HG03460 (cell line): ENCODE data around the gene FRS3.
"Not testable (repeated sequence)": the region's sequence is repeated elsewhere in the genome, so short reads cannot be mapped to it uniquely, and the experiment has no call there.

Source experiments
- ATAC-seq: cut with Tn5 transposase; IDR thresholded peaks from one replicate; pipeline ENCODE4 v1.9.1; 2021; ENCODE audit not compliant: unreplicated experiment

The FRS3 gene

DNA sequence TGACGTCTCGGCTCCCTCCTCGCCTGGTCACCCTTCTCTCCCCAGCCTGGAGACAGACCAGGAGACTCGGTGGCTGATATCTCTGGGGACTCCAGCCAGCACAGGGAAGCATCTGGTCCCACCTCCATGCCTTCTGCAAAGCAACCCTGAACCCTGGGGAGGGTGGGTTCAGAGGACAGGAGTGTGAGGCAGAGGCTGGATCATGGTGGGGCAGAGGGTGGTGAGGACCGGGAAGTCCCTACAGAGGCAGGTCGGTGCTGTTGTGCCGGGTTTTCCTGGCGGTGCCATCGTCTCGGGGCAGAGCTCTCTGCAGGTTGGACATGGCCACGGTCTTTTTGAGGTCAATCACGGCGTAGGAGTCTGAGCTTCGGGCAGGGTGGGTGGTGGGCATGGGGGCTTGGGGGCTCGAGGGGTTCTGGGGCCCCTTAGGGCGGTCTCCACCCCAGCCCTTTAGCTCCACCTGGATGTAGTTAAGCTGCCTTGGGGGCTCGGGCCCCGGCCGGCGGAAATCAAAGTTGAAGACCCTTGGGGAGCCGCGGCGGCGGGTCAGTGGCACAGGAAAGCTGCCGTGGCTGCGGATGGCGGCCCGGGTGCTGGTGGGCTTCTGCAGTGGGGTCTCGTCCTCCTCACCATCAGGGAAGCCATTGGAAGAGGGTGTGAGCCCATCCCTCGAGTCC lies 9.2 kb downstream of the FRS3 start:
- no peak for ATAC-seq

DNA sequence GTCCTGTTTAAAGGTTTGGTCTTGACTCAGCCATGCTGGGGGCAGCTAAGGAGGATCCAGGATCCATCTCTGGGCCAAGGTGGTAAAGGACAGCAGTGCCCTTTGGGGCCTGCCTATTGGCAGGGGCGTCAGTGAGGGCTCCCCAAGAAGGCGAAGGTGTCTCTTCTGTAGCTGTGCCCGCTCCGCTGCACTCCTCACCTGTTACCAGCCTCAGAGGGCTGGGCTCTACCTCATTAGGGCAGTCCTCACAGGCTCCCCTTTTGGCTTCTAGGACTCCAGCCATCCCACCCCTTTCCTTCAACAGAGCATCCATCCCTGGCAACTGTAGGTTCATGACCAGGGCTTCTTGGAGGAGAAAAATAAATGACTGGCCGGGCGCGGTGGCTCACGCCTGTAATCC lies 10.3 kb downstream of the FRS3 start:
- ATAC-seq, result no peak

DNA sequence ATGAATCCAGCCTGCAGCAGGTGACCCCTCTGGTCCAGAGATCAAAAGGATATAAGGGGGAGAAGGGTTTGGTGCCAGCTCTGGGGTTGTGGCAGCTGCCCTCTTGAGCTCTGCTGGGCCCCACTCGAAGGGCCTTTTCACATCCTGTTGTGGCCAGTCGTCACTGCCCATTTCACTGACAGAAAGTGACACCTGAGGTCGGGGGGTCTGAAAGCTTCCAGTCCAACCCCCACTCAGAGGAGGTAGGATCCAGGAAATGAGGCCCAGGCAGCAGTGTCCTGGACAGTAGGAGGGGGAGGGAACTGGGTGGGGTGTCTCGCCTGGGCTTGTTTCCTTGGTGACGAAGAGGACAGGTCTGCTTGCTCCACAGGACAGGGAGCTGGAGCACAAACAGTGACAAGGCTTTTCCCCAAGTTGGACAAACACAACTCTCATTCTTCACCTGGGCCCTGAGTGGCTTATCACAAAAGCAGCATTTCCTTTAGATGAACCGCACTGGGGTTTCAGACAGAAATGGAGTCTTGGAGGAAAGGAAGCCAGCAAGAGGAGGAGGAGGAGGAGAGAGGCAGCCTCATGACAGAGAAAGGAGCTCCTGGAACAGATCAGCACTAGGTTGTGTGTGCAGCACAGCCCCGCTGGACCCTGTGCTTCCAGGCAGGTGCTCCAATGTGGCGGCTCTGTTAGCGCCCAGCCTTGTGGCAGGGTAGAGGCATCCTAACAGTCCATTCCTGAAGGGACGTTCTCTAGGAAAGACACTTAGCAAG lies 11.0 kb downstream of the FRS3 start:
- no peak for ATAC-seq

- no peak for ATAC-seq
Observed at GRCh38 chr6:41767112-41767833, 12.4 kb downstream of the FRS3 start.

DNA sequence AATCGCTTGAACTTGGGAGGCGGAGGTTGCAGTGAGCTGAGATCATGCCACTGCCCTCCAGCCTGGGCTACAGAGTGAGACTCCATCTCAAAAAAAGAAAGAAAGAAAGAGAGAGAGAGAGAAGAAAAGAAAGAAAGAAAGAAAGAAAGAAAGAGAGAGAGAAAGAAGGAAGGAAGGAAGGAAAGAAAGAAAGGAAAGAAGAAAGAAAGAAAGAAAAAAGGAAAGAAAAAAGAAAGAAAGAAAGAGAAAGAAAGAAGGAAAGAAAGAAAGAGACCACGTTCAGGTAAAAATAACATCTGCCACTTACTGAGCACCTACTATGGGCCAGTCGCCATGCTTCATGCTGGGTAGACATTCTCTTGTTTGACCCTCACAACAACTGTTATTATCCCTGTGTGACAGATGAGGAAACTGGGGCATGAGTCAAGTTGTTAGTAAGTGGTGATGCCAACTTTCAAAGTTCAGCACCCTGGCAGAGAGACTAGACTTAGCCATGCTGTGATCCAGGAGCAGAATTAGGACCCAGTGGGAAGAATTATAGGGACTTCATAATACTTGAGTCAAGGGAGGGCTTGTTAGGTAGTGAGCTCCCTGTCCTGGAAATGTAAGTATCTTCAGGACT lies 13.5 kb downstream of the FRS3 start:
- not testable (repeated sequence) for ATAC-seq

- no peak for ATAC-seq
Observed at GRCh38 chr6:41763470-41763869, 16.2 kb downstream of the FRS3 start.

DNA sequence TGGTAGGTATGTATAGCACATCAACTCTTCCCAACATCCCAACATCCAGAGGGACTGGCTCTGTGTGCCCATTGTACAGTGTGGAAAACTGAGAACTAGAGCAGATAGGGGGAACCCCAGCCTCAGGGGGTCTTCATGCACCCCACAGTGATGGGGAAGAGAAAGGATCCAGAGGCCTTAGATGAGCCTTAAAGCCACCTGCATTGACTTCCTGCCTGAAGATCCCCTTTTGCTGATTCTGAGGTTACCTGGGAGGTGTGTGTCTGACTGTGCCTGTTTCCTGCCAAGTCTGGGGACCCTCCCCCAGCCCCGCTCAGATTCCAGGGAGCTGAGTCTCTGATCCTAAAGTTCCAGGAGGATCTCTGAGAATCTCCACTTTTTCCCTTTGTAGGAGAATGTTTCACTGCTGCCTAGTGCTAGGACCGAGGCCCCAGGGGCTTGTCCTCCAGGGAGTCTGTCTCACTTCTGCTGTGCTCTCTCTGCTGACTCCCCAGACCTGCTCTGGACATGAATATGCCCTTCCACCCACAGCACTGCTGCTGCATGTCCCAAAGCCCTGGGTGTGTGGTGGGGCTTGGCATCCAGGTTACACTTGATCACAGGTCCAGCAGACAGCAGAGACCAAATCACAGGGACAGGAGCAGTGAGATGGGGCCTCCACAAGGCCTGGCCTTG lies 19.7 kb downstream of the FRS3 start:
- ATAC-seq, result no peak

DNA sequence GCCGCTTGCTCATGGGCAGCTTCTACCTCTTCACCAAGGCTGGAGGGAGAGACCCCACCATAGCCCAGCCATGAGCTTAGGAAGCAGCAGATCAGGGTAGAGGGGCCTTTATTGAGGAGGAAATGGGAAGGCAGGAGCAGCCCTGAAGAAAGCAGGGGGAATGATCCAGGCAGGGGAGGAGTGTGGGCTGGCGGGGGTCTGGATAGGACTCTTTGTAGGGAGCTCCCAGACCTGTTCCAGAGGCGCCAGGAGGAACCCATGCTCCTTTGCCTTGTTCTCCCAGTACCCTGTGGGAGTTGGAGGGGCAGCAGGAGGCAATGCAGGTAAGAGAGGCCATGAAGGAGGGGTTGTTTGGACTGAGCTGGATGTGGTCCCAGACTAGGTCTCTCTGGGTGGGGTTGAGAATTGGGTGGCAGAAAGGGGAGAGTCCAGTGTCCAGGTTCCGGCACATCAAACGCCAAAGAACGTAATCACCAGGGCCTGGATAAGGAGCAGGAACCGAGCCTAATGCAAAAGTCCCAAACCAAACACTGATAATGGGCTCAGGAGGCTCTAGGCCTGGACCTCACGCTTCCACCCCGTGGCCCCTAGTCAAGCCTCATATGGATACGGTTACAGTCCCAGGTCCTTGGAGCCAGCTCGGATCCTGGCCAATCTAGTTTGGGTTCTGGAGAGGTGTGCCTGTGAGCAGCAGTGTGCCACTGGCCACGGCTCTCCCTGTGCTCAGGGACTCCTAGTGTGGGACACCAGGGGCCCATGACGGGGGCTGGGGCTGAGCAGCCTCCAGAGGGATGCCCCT lies 20.4 kb downstream of the FRS3 start:
- ATAC-seq, result no peak

DNA sequence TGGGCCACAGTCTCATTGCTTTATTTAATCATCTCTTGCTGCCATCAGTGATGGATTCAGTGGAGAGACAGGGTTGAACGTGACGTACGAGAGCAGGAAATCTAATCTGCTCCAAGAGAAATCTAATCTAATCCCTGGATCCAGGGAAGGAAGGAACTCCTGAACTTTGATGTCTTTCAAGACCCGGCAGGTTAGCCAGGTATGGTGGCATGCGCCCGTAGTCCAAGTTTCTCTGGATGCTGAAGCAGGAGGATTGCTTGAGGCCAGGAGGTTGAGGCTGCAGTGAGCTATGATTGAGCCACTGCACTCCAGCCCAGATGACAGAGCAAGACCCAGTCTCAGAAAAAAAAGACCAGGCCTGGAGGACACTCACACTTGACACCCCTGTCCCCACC lies 21.1 kb downstream of the FRS3 start:
- ATAC-seq, result no peak

- ATAC-seq, result no peak
Observed at GRCh38 chr6:41757931-41758640, 21.6 kb downstream of the FRS3 start.

GRCh38 chr6:41757271-41757670 lies 22.4 kb downstream of the FRS3 start:
- ATAC-seq, result no peak

GRCh38 chr6:41756354-41756753 lies 23.3 kb downstream of the FRS3 start:
- no peak for ATAC-seq

GRCh38 chr6:41755895-41756294 lies 23.8 kb downstream of the FRS3 start:
- ATAC-seq, result no peak

DNA sequence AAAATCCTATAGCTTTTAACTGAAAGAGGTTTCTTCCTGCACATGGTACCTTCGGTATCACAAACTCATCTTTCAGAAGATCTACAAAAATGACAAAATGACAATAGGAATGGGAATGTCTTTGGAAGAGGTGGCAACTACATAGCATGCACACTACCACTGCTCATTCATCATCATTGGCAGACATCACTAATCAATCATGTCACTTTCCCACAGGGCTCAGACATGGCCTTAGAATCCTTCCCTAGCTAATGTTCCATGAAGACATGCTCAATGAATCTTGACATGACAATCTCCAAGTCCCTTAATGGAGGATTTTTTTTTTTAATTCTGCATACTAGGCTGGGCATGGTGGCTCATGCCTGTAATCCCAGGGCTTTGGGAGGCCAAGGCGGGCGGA lies 29.3 kb downstream of the FRS3 start:
- ATAC-seq, result no peak

DNA sequence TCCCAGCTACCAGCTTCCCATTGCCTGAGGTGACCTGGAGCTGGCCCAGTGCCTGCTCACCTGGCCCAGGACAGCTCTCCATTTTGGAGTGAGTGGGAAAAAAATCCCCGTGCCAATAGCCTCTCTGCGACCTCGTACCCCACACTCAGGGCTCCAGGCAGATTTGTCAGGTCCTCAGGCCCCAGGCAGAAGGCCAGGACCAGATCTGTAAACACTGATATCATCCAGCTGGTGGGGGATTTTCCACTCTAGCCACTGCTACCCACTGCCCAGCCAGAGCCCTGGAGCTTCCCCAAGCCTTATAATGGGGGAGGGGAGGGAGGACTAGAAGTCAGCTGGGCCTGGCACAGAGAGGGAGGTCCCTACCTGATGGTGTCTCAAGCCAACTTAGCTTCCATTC lies 31.2 kb downstream of the FRS3 start:
- no peak for ATAC-seq

- no peak for ATAC-seq
Observed at GRCh38 chr6:41748102-41748477, 31.6 kb downstream of the FRS3 start.

GRCh38 chr6:41747256-41748101 lies 32.2 kb downstream of the FRS3 start, which contains the start of gene PGC:
PGC (minus strand) TSS chr6:41747397; CDS start chr6:41747334, 63 bp downstream.
- ATAC-seq, result no peak

- ATAC-seq, result no peak
Observed at GRCh38 chr6:41746107-41746506, 33.6 kb downstream of the FRS3 start.
